HG03342 (cell line): ENCODE data around the gene C2CD2L.
"Not testable (repeated sequence)": the region's sequence is repeated elsewhere in the genome, so short reads cannot be mapped to it uniquely, and the experiment has no call there.

Experiments
- ATAC-seq: cut with Tn5 transposase; IDR thresholded peaks from one replicate; pipeline ENCODE4 v1.9.1; 2021; ENCODE audit warnings: mild to moderate bottlenecking, moderate library complexity; ENCODE audit not compliant: unreplicated experiment

The C2CD2L gene

GRCh38 chr11:119149018-119149785 is 42.1 kb downstream of the C2CD2L start, which contains the start of gene ABCG4:
ABCG4 (plus strand) TSS chr11:119149052; CDS start chr11:119149966, 914 bp downstream.
- ATAC-seq: no peak

- ATAC-seq: no peak
Measured at GRCh38 chr11:119149786-119150275, 42.7 kb downstream of the C2CD2L start.

- no peak for ATAC-seq
Measured at GRCh38 chr11:119152043-119152442, 44.9 kb downstream of the C2CD2L start.

GRCh38 chr11:119152604-119153003 is 45.5 kb downstream of the C2CD2L start:
- ATAC-seq: no peak

- ATAC-seq: no peak
Measured at GRCh38 chr11:119153049-119153818, 46.1 kb downstream of the C2CD2L start.

GRCh38 chr11:119154178-119154577 is 47.0 kb downstream of the C2CD2L start:
- ATAC-seq: no peak

- no peak for ATAC-seq
Measured at GRCh38 chr11:119155733-119156492, 48.8 kb downstream of the C2CD2L start.

GRCh38 chr11:119156496-119156895 is 49.4 kb downstream of the C2CD2L start:
- ATAC-seq: no peak

- ATAC-seq: no peak
Measured at GRCh38 chr11:119157063-119157462, 49.9 kb downstream of the C2CD2L start.

- no peak for ATAC-seq
Measured at GRCh38 chr11:119158467-119158866, 51.3 kb downstream of the C2CD2L start.

- no peak for ATAC-seq
Measured at GRCh38 chr11:119160151-119160550, 53.0 kb downstream of the C2CD2L start.

- no peak for ATAC-seq
Measured at GRCh38 chr11:119161871-119162270, 54.7 kb downstream of the C2CD2L start.

- no peak for ATAC-seq
Measured at GRCh38 chr11:119166368-119167076, 59.4 kb downstream of the C2CD2L start.

GRCh38 chr11:119167077-119167458 is 59.9 kb downstream of the C2CD2L start:
- ATAC-seq: not testable (repeated sequence)

- no peak for ATAC-seq
Measured at GRCh38 chr11:119167933-119168332, 60.8 kb downstream of the C2CD2L start.
